GM23338 (cell line): ENCODE data around the gene ANGPTL2. TPM values are rescaled to one million over a fixed set of nuclear protein-coding genes. Genes with fewer than 3 reads are reported as not detected.

Experiments used
- ATAC-seq: fragments of 200-7000 bp; cut with Tn5 transposase; 3 replicates; pipeline ENCODE4 v1.9.1; 2020
- DNase-seq: peaks from one replicate; pipeline ENCODE4 v3.0.0-alpha.2; 2015; ENCODE audit warnings: low spot score
- H2AFZ ChIP-seq: fragments of 200-600 bp; sonication (generic); 2 replicates; pipeline ENCODE4 v1.8.0; 2016; ENCODE audit warnings: antibody characterized with exemption, mild to moderate bottlenecking, moderate library complexity
- H3F3A ChIP-seq: fragments of 200-600 bp; sonication (generic); replicated peaks from 2 replicates; pipeline ENCODE4 v1.8.0; 2017; ENCODE audit warnings: antibody characterized with exemption, mixed run types, low read depth
- H3K27ac ChIP-seq: fragments of 200-600 bp; sonication (generic); 2 replicates; pipeline ENCODE4 v1.6.1; 2016; ENCODE audit warnings: low read depth
- H3K27me3 ChIP-seq: fragments of 200-600 bp; sonication (generic); 2 replicates; pipeline ENCODE4 v1.8.0; 2016; ENCODE audit warnings: mild to moderate bottlenecking, mixed run types, moderate library complexity; ENCODE audit not compliant: insufficient read depth
- H3K36me3 ChIP-seq: fragments of 200-600 bp; sonication (generic); 2 replicates; pipeline ENCODE4 v1.8.0; 2016; ENCODE audit warnings: mild to moderate bottlenecking; ENCODE audit not compliant: insufficient read depth
- H3K4me1 ChIP-seq: fragments of 200-600 bp; sonication (generic); 2 replicates; pipeline ENCODE4 v1.8.0; 2016; ENCODE audit warnings: mild to moderate bottlenecking, moderate library complexity; ENCODE audit not compliant: insufficient read depth
- H3K4me2 ChIP-seq: fragments of 200-600 bp; sonication (generic); 2 replicates; pipeline ENCODE4 v1.7.1; 2017; ENCODE audit warnings: mixed run types
- H3K4me3 ChIP-seq: fragments of 200-600 bp; sonication (generic); 2 replicates; pipeline ENCODE4 v1.6.1; 2016; ENCODE audit warnings: mixed run types
- H3K79me2 ChIP-seq: fragments of 200-600 bp; sonication (generic); replicated peaks from 2 replicates; pipeline ENCODE4 v1.8.0; 2017; ENCODE audit warnings: mild to moderate bottlenecking; ENCODE audit not compliant: insufficient read depth
- H3K9me2 ChIP-seq: fragments of 200-600 bp; sonication (generic); 2 replicates; pipeline ENCODE4 v1.8.0; 2017; ENCODE audit not compliant: insufficient read depth
- H4K20me1 ChIP-seq: fragments of 200-600 bp; sonication (generic); replicated peaks from 2 replicates; pipeline ENCODE4 v1.8.0; 2017; ENCODE audit warnings: mild to moderate bottlenecking; ENCODE audit not compliant: insufficient read depth
- H3K27ac Mint-ChIP-seq: 2 replicates; pipeline ENCODE4 v1.8.0; 2020; ENCODE audit warnings: inconsistent platforms, mild to moderate bottlenecking, moderate library complexity, mixed read lengths
- H3K27me3 Mint-ChIP-seq: 3 replicates; pipeline ENCODE4 v1.8.0; 2022; ENCODE audit warnings: low read depth, mild to moderate bottlenecking, moderate library complexity, mixed read lengths, inconsistent platforms; ENCODE audit not compliant: insufficient read depth, poor library complexity
- H3K36me3 Mint-ChIP-seq: 3 replicates; pipeline ENCODE4 v1.8.0; 2021; ENCODE audit warnings: low read depth, mild to moderate bottlenecking, inconsistent platforms, moderate library complexity, mixed read lengths
- H3K4me1 Mint-ChIP-seq: 3 replicates; pipeline ENCODE4 v1.8.0; 2020; ENCODE audit warnings: mild to moderate bottlenecking, inconsistent platforms, mixed read lengths
- H3K4me3 Mint-ChIP-seq: 3 replicates; pipeline ENCODE4 v1.8.0; 2021; ENCODE audit warnings: moderate library complexity, mild to moderate bottlenecking, inconsistent platforms, mixed read lengths
- H3K9me3 Mint-ChIP-seq: 3 replicates; pipeline ENCODE4 v1.8.0; 2020; ENCODE audit warnings: moderate library complexity, mild to moderate bottlenecking, inconsistent platforms, mixed read lengths
- CREB1 ChIP-seq: fragments of 250-450 bp; sonication (Bioruptor Pico); IDR thresholded peaks from 2 replicates; pipeline ENCODE4 v1.5.0; 2020; ENCODE audit warnings: low read depth, mild to moderate bottlenecking, moderate library complexity
- CTCF ChIP-seq, 2 experiments: fragments of 200-600 bp in 1 of 2; sonication (generic) in 1 of 2; conservative IDR thresholded peaks; 2 replicates each; pipeline versions ENCODE4 v1.5.1 to v1.6.1; 2016 to 2017; ENCODE audit warnings: antibody characterized with exemption in 2 of 2, low read depth in 2 of 2, mild to moderate bottlenecking in 2 of 2, moderate library complexity in 1 of 2
- ETS1 ChIP-seq: IDR thresholded peaks from 2 replicates; pipeline ENCODE4 v1.6.1; 2016; ENCODE audit warnings: antibody characterized with exemption
- EZH2 ChIP-seq: fragments of 200-600 bp; sonication (generic); IDR thresholded peaks from one replicate; pipeline ENCODE4 v1.8.0; 2017; ENCODE audit warnings: antibody characterized with exemption, mild to moderate bottlenecking, low read depth; ENCODE audit not compliant: unreplicated experiment
- EZH2phosphoT487 ChIP-seq: fragments of 200-600 bp; sonication (generic); IDR thresholded peaks from one replicate; pipeline ENCODE4 v1.8.1; 2018; ENCODE audit warnings: antibody characterized with exemption; ENCODE audit not compliant: unreplicated experiment
- NANOG ChIP-seq: IDR thresholded peaks from 2 replicates; pipeline ENCODE4 v1.6.1; 2016; ENCODE audit warnings: antibody characterized with exemption, borderline replicate concordance
- POLR2AphosphoS5 ChIP-seq: IDR thresholded peaks from 2 replicates; pipeline ENCODE4 v1.6.1; 2016; ENCODE audit warnings: antibody characterized with exemption, low read depth
- REST ChIP-seq: IDR thresholded peaks from one replicate; pipeline ENCODE4 v1.6.1; 2018; ENCODE audit warnings: antibody characterized with exemption; ENCODE audit not compliant: unreplicated experiment
- ZNF331 ChIP-seq: fragments of 250-450 bp; sonication (Bioruptor Pico); IDR thresholded peaks from 2 replicates; pipeline ENCODE4 v1.5.0; 2020; ENCODE audit warnings: low read depth, mild to moderate bottlenecking, moderate library complexity
- polyA plus RNA-seq: library from polyadenylated mRNA; unstranded; fragments of >200 nt; fragmentation: Nextera tagmentation; extraction: Ambion mirVana; gene quantifications from 2 replicates; pipeline ENCODE4 v1.2.1, GENCODE V29; 2016
- total RNA-seq: library from RNA; depleted of rRNA; stranded (reverse); fragments of >200 nt; shearing (Covaris generic); gene quantifications from 2 replicates; pipeline ENCODE4 v1.2.3, GENCODE V29; 2014
- TF ChIP-seq, protein P1 (sequence below): fragments of 250-450 bp; sonication (Bioruptor Pico); IDR thresholded peaks from 2 replicates; pipeline ENCODE4 v1.5.0; 2020; ENCODE audit warnings: mild to moderate bottlenecking, moderate library complexity

ANGPTL2 gene
- total and polyA plus RNA-seq, 2 experiments from 2014 or later = 2.9 to 5.2 TPM

DNA sequence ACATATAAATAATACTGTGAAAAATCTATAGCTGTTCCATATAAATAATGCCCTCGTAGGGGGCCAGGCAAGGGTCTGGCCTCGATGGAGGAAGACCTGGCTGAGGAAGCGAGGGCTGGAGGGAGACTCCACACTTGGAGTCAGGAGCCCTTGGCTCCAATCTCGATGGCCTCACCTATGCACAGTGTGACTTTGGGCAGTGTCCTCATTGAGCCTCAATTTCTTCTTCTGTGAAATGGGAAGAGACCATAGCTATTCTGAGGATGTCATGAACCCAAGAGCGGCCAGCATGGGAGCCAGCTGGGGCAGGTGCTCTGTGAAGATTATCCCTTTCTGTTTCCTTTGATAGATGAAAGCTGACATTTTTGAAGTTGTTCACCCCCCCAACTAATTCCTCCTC, 24.8 kb downstream of the ANGPTL2 start (continued):
- TF ChIP-seq CTCF (conservative IDR thresholded peaks at IDR 0.05; ENCODE audit: low read depth in 2 of 2) (no peak), REST (no peak)

- Histone ChIP-seq H3K27me3 (no peaks in the 10 kb centered on the region), H3K4me3 (no peak overlapping the region), H3K4me2 (no peak overlapping the region), H3K36me3 (no peaks in the 10 kb centered on the region), H3K4me1 (no peaks in the 10 kb centered on the region), H3F3A (no peaks in the 10 kb centered on the region), H3K79me2 (no peaks in the 10 kb centered on the region), H2AFZ (no peak overlapping the region), H3K9me2 (no peaks in the 10 kb centered on the region), H4K20me1 (peaks cover 5% of the 10 kb centered on the region; the same call in 1 of the 2 replicates), H3K27ac (no peak overlapping the region)
- H3K4me3 Mint-ChIP-seq = no peak overlapping the region
- no peaks in the 10 kb centered on the region for H3K9me3 Mint-ChIP-seq
- no peak overlapping the region for H3K27ac Mint-ChIP-seq
- ATAC-seq (no peak), DNase-seq (no peak)
- no peaks in the 10 kb centered on the region for H3K36me3 Mint-ChIP-seq
- H3K4me1 Mint-ChIP-seq = peaks cover 16% of the 10 kb centered on the region
- peaks cover 11% of the 10 kb centered on the region for H3K27me3 Mint-ChIP-seq
- TF ChIP-seq ZNF331 = no peak
- TF ChIP-seq CTCF (conservative IDR thresholded peaks at IDR 0.05; ENCODE audit: low read depth in 2 of 2) = no peak
- TF ChIP-seq POLR2AphosphoS5 = no peak
- no peak for TF ChIP-seq ETS1
- no peak for TF ChIP-seq CREB1 (CRISPR knock-in tag)
- TF ChIP-seq, protein P1, sequence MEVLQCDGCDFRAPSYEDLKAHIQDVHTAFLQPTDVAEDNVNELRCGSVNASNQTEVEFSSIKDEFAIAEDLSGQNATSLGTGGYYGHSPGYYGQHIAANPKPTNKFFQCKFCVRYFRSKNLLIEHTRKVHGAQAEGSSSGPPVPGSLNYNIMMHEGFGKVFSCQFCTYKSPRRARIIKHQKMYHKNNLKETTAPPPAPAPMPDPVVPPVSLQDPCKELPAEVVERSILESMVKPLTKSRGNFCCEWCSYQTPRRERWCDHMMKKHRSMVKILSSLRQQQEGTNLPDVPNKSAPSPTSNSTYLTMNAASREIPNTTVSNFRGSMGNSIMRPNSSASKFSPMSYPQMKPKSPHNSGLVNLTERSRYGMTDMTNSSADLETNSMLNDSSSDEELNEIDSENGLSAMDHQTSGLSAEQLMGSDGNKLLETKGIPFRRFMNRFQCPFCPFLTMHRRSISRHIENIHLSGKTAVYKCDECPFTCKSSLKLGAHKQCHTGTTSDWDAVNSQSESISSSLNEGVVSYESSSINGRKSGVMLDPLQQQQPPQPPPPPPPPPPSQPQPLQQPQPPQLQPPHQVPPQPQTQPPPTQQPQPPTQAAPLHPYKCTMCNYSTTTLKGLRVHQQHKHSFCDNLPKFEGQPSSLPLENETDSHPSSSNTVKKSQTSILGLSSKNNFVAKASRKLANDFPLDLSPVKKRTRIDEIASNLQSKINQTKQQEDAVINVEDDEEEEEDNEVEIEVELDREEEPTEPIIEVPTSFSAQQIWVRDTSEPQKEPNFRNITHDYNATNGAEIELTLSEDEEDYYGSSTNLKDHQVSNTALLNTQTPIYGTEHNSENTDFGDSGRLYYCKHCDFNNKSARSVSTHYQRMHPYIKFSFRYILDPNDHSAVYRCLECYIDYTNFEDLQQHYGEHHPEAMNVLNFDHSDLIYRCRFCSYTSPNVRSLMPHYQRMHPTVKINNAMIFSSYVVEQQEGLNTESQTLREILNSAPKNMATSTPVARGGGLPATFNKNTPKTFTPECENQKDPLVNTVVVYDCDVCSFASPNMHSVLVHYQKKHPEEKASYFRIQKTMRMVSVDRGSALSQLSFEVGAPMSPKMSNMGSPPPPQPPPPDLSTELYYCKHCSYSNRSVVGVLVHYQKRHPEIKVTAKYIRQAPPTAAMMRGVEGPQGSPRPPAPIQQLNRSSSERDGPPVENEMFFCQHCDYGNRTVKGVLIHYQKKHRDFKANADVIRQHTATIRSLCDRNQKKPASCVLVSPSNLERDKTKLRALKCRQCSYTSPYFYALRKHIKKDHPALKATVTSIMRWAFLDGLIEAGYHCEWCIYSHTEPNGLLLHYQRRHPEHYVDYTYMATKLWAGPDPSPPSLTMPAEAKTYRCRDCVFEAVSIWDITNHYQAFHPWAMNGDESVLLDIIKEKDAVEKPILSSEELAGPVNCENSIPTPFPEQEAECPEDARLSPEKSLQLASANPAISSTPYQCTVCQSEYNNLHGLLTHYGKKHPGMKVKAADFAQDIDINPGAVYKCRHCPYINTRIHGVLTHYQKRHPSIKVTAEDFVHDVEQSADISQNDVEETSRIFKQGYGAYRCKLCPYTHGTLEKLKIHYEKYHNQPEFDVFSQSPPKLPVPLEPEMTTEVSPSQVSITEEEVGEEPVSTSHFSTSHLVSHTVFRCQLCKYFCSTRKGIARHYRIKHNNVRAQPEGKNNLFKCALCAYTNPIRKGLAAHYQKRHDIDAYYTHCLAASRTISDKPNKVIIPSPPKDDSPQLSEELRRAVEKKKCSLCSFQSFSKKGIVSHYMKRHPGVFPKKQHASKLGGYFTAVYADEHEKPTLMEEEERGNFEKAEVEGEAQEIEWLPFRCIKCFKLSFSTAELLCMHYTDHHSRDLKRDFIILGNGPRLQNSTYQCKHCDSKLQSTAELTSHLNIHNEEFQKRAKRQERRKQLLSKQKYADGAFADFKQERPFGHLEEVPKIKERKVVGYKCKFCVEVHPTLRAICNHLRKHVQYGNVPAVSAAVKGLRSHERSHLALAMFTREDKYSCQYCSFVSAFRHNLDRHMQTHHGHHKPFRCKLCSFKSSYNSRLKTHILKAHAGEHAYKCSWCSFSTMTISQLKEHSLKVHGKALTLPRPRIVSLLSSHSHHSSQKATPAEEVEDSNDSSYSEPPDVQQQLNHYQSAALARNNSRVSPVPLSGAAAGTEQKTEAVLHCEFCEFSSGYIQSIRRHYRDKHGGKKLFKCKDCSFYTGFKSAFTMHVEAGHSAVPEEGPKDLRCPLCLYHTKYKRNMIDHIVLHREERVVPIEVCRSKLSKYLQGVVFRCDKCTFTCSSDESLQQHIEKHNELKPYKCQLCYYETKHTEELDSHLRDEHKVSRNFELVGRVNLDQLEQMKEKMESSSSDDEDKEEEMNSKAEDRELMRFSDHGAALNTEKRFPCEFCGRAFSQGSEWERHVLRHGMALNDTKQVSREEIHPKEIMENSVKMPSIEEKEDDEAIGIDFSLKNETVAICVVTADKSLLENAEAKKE (CRISPR knock-in tag) = no peak
- TF ChIP-seq EZH2 = no peak
- TF ChIP-seq EZH2phosphoT487 = no peak
- no peak for TF ChIP-seq NANOG
Observed at GRCh38 chr9:127096208-127096607, 26.2 kb downstream of the ANGPTL2 start.
